ENCODE measurements around the gene RSL24D1. TPM values are rescaled to one million over a fixed set of nuclear protein-coding genes. Genes with fewer than 3 reads are reported as not detected.

RSL24D1 gene
- total RNA-seq, 1 experiment from 2014 or later: 111 TPM

DNA sequence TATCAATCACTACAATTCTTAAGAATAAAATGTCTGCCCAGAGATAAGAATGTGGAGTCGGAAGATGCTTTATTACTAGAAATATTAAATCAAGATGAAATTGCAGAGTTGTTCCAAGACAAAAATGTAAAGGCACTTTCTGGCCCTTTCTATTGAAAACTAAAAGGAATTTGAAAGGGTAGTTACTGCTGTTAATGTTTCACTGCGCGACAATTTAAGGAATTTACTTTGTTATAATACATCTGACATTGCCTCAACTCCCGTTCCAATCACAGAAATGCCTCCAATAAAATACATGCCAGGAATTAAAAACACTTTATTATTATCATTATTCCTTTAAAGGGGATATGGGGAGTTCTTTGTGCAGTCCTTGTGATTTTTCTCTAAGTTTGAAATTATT lies 26.4 kb downstream of the RSL24D1 start:
- no peak overlapping the region for H2AFZ ChIP-seq (ENCODE audit: low read length)
- no peak overlapping the region for H3K4me2 ChIP-seq (ENCODE audit: insufficient read depth, insufficient read length, low read length)
- no peaks in the 10 kb centered on the region for H4K20me1 ChIP-seq (ENCODE audit: control insufficient read depth, insufficient read depth, insufficient read length)
- H3K56ac ChIP-seq (ENCODE audit: insufficient read length, low read depth, low read length): no peak overlapping the region
- H2BK20ac ChIP-seq (ENCODE audit: low read depth, low read length, poor library complexity, severe bottlenecking): no peak overlapping the region
- H2BK120ac ChIP-seq (ENCODE audit: low read depth, low read length, poor library complexity, severe bottlenecking): no peak overlapping the region
- H2BK15ac ChIP-seq (ENCODE audit: low read depth, low read length): no peak overlapping the region
- no peak overlapping the region for H3K4ac ChIP-seq (ENCODE audit: low read depth, low read length)
- no peak overlapping the region for H2AK5ac ChIP-seq (ENCODE audit: insufficient read length, low read length)
- no peak overlapping the region for H3K4me3 Mint-ChIP-seq
- no peaks in the 10 kb centered on the region for H3K79me2 ChIP-seq (ENCODE audit: insufficient read depth, low read length)
- H3K4me1 ChIP-seq (ENCODE audit: insufficient read depth, low read length): no peaks in the 10 kb centered on the region
- H3K23me2 ChIP-seq (ENCODE audit: insufficient read length, low read depth, low read length, poor library complexity, severe bottlenecking): no peaks in the 10 kb centered on the region
- TF ChIP-seq, protein P1, sequence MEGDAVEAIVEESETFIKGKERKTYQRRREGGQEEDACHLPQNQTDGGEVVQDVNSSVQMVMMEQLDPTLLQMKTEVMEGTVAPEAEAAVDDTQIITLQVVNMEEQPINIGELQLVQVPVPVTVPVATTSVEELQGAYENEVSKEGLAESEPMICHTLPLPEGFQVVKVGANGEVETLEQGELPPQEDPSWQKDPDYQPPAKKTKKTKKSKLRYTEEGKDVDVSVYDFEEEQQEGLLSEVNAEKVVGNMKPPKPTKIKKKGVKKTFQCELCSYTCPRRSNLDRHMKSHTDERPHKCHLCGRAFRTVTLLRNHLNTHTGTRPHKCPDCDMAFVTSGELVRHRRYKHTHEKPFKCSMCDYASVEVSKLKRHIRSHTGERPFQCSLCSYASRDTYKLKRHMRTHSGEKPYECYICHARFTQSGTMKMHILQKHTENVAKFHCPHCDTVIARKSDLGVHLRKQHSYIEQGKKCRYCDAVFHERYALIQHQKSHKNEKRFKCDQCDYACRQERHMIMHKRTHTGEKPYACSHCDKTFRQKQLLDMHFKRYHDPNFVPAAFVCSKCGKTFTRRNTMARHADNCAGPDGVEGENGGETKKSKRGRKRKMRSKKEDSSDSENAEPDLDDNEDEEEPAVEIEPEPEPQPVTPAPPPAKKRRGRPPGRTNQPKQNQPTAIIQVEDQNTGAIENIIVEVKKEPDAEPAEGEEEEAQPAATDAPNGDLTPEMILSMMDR (conservative IDR thresholded peaks at IDR 0.05): no peak
- no peak overlapping the region for H3K9ac ChIP-seq (ENCODE audit: extremely low read depth, insufficient read length, low read length)
- H3K79me1 ChIP-seq (ENCODE audit: insufficient read depth, low read depth, low read length, poor library complexity, severe bottlenecking): no peaks in the 10 kb centered on the region
- no peak overlapping the region for H3T11ph ChIP-seq (ENCODE audit: low read length)
- no CpG with 5 or more reads among the region's 4 CpGs for WGBS (ENCODE audit: extremely low coverage, insufficient read length, low lambda C conversion rate)
- no peak overlapping the region for H4K8ac ChIP-seq (replicated peaks; ENCODE audit: insufficient read length, low read depth, low read length)
- H3K4me1 Mint-ChIP-seq: no peaks in the 10 kb centered on the region
- H2BK5ac ChIP-seq (ENCODE audit: insufficient read length, low read length): no peak overlapping the region
- H4K91ac ChIP-seq (ENCODE audit: insufficient read length, low read depth, low read length): no peak overlapping the region
- H3K27me3 Mint-ChIP-seq (ENCODE audit: low read depth): no peaks in the 10 kb centered on the region
- no peak overlapping the region for H4K5ac ChIP-seq (ENCODE audit: insufficient read length, low read depth, low read length)
- no peak overlapping the region for H3K27ac ChIP-seq (ENCODE audit: insufficient read length, low read depth, low read length)
- H3K9me3 ChIP-seq (ENCODE audit: control insufficient read depth, low read depth, low read length): no peaks in the 10 kb centered on the region
- H3K23ac ChIP-seq (ENCODE audit: insufficient read length, low read depth, low read length): no peak overlapping the region
- H3K18ac ChIP-seq (ENCODE audit: insufficient read length, low read depth, low read length): no peak overlapping the region
- H3K14ac ChIP-seq (ENCODE audit: insufficient read depth, low read length): no peak overlapping the region
- no peaks in the 10 kb centered on the region for H3K9me3 Mint-ChIP-seq
- H3K27me3 ChIP-seq (ENCODE audit: insufficient read depth, low read length): no peaks in the 10 kb centered on the region
- no peak overlapping the region for H2BK12ac ChIP-seq (ENCODE audit: insufficient read length, low read depth, low read length)
- H3K27ac Mint-ChIP-seq: no peak overlapping the region
- H3K36me3 Mint-ChIP-seq (ENCODE audit: insufficient read depth in 1 of 3, low read depth in 3 of 3): no peaks in the 10 kb centered on the region
- no peak for DNase-seq

All from H9 (cell line).